SK-N-MC (cell line): ENCODE results near the gene TRIM17.

Source experiments
- DNase-seq: peaks from one replicate; pipeline ENCODE4 v3.0.0-alpha.2; 2011; ENCODE audit warnings: low read depth, low spot score
- H3K27ac ChIP-seq: fragments of 200-600 bp; sonication (generic); 2 replicates; pipeline ENCODE4 v1.5.1; 2016; ENCODE audit warnings: mixed run types
- H3K36me3 ChIP-seq: fragments of 200-600 bp; sonication (generic); 2 replicates; pipeline ENCODE4 v1.6.1; 2017; ENCODE audit warnings: antibody characterized with exemption, low read length, mixed read lengths; ENCODE audit not compliant: insufficient read depth
- H3K4me3 ChIP-seq: fragments of 200-600 bp; sonication (generic); 2 replicates; pipeline ENCODE4 v1.5.1; 2016
- H3K9ac ChIP-seq: fragments of 200-600 bp; sonication (generic); 2 replicates; pipeline ENCODE4 v1.8.0; 2017; ENCODE audit warnings: mixed run types, mixed read lengths; ENCODE audit not compliant: insufficient read length
- H3K9me3 ChIP-seq: fragments of 200-600 bp; sonication (generic); 2 replicates; pipeline ENCODE4 v1.6.1; 2017; ENCODE audit warnings: low read depth, mild to moderate bottlenecking, antibody characterized with exemption, low read length, moderate library complexity, mixed read lengths
- EZH2 ChIP-seq: fragments of 200-600 bp; sonication (generic); IDR thresholded peaks from one replicate; pipeline ENCODE4 v1.6.1; 2017; ENCODE audit warnings: antibody characterized with exemption
- FOXP2 ChIP-seq: optimal IDR thresholded peaks from 2 replicates; pipeline ENCODE3; 2011; ENCODE audit warnings: mild to moderate bottlenecking, moderate library complexity; ENCODE audit not compliant: insufficient read depth; ENCODE audit errors: extremely low read length, control extremely low read depth
- POLR2AphosphoS5 ChIP-seq: IDR thresholded peaks from 2 replicates; pipeline ENCODE4 v1.6.1; 2012; ENCODE audit warnings: mild to moderate bottlenecking, low read depth, low read length, borderline replicate concordance

Gene TRIM17, protein sequence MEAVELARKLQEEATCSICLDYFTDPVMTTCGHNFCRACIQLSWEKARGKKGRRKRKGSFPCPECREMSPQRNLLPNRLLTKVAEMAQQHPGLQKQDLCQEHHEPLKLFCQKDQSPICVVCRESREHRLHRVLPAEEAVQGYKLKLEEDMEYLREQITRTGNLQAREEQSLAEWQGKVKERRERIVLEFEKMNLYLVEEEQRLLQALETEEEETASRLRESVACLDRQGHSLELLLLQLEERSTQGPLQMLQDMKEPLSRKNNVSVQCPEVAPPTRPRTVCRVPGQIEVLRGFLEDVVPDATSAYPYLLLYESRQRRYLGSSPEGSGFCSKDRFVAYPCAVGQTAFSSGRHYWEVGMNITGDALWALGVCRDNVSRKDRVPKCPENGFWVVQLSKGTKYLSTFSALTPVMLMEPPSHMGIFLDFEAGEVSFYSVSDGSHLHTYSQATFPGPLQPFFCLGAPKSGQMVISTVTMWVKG

DNA sequence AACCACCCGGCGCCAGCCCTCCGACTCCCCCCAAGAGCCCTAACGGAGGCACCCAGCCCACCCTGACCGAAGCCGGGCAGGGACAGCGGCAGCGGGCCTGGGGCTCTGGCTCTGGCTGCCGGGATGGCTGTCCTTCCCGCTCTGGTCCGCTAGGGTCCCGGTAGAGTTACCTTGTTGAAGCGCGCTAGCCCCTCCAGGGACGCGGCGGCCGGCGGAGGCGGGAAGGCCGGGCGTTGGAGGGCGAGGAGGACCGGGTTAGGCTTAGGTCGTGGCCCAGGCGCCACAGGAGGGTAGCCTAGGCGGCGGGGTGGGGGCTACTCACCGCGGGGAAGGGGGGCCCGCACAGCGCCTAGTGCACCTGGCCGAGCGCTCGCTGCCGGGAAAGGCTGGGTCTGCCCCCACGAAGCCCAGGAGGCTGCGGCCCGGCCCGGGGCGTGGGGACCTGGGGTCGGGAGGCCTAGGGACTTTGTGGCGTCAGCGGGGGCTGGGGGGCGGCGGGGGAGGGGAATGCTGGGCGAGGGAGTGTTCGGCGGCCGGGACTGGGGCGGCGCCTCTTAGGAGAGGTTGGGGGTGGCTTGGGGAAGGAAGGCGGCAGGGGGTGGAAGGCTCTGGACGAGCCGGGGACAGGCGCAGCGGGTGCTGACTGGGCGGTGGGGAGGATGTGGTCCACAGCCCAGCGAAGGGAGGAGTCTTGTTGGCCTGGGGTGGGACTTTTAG lies at the start of gene TRIM17:
TRIM17 (minus strand) TSS at position 645 of the 717 bp plus-strand sequence. CDS start 1,789 bp downstream, outside the sequence.
- Histone ChIP-seq H3K4me3 (peak within 1 kb of the TSS; percentile 60), H3K9me3 (no peaks in the 10 kb centered on the region), H3K27ac (no peak within 1 kb of the TSS), H3K9ac (no peak within 1 kb of the TSS), H3K36me3 (no peaks in the 10 kb centered on the region)
- TF ChIP-seq FOXP2 (no peak), POLR2AphosphoS5 (no peak), EZH2 (peak; percentile 90)
- no peak for DNase-seq

DNA sequence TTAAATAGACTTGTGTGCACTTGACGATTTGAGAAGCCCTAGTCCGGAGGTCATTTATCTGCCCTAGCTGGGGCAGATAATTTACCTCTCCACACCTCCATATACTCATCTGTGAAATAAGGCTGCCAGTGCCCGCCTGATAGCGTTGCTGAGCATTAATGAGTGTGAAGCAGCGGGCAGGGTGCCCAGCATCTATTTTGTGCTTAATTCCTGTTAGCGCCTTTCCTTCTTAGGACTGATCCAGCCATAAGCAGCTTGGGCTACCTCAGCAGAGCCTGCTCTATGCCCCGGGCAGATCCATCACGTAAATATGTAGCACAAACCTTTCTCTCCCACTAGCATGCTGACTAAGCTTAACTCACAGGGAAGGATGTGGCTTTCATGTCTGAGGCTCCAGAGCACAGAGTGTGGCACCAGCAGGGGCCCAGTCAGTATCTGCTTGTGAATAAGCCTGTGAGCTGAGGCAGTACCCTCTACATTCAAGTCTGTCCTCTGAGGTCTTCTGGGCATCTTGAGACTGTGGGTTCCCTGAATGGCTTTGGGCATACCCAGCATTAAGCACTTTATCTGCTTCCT lies 49.0 kb upstream of the TRIM17 start:
- H3K9me3 ChIP-seq: no peaks in the 10 kb centered on the region
- no peak overlapping the region for H3K27ac ChIP-seq
- no peak overlapping the region for H3K9ac ChIP-seq
- H3K4me3 ChIP-seq: no peak overlapping the region
- no peak for TF ChIP-seq FOXP2
- no peak for TF ChIP-seq EZH2
- no peak for TF ChIP-seq POLR2AphosphoS5
- no peaks in the 10 kb centered on the region for H3K36me3 ChIP-seq
- no peak for DNase-seq

DNA sequence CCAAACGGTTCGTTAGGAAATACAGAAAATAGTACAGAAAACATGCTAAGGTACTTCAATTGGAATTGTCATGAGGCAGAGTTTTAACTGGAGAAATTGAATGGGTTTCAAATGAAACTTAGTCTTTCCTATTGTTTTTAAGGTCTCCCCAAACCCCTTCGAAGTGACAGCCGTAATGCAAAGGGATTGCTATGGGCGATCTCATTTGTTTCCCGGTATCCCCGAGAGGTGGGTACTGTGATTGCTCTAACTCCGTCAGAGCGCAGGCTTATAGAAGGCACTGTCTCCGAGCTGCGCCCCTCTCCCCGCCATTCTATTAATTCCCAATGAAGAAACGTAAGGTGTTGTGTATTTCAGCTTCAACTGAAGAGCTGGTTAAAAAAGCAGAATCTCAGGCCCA lies 48.5 kb upstream of the TRIM17 start:
- Histone ChIP-seq H3K4me3 (no peak overlapping the region), H3K9ac (no peak overlapping the region), H3K9me3 (no peaks in the 10 kb centered on the region), H3K27ac (no peak overlapping the region), H3K36me3 (no peaks in the 10 kb centered on the region)
- TF ChIP-seq FOXP2 (no peak), POLR2AphosphoS5 (no peak), EZH2 (no peak)
- no peak for DNase-seq

DNA sequence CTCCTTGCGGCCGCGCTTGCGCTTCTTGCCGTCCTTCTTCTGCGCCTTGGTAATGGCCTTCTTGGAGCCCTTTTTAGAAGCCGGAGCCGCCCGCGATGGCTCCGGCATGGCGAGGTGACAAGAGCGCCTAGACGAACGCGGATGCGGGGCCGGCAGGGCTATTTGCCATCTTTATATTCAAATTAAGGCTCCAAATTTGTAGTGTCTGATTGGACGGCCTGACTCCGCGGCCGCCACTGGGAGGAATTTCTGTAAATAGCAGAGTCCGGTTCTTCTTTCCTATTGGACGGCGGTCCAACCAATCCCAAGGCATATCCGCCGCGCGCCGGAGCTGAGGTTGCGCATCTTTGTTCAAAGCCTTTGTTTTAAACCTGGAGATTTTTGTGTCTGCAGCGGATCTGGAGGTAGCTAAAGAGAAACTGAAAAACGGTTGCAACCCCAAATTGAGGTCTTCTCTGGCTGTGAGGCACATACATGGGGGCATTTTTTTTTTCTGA lies 47.9 kb upstream of the TRIM17 start:
- H3K27ac ChIP-seq: no peak overlapping the region
- no peak overlapping the region for H3K9ac ChIP-seq
- no peaks in the 10 kb centered on the region for H3K36me3 ChIP-seq
- no peak for TF ChIP-seq POLR2AphosphoS5
- peak; percentile 53 for TF ChIP-seq EZH2
- no peak for TF ChIP-seq FOXP2
- H3K9me3 ChIP-seq: no peaks in the 10 kb centered on the region
- H3K4me3 ChIP-seq: no peak overlapping the region
- no peak for DNase-seq

DNA sequence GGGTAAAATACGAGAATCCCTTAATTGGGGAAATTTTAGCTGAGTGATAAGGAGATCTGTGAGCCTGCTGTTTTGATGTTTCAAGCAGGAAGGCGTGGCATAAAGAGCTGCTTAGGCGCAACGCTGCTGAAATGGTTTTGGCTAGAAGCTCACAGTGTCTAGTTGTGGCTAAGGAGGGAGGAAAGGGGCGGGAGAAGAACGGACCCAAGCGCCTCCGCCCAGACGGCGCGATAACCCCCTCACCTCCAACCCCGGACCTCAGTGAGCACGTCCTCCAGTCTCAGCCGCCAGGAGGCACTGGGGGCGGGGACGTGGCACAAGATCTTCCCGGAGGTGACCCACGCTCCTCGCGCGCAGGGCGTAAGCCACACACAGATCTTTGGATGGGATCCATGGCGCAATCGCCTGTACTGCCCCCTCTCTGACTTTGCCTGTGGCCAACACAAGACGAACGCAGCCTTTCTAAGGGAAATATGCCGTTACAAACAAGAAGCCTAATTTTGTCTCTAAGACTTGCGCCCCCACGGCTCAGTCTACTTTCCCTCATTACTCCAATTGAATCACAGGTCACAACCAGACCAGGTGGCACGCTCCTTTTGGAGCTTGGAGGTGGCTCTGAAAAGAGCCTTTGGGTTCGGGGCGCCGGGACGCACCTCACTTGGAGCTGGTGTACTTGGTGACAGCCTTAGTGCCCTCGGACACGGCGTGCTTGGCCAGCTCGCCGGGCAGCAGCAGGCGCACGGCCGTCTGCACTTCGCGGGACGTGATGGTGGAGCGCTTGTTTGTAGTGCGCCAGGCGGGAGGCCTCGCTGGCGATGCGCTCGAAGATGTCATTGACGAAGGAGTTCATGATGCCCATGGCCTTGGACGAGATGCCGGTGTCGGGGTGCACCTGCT lies 47.1 kb upstream of the TRIM17 start:
- Histone ChIP-seq H3K36me3 (no peaks in the 10 kb centered on the region), H3K9me3 (no peaks in the 10 kb centered on the region), H3K9ac (no peak overlapping the region), H3K27ac (no peak overlapping the region), H3K4me3 (no peak overlapping the region)
- TF ChIP-seq FOXP2 (no peak), EZH2 (peak; percentile 32)
- no peak for DNase-seq

DNA sequence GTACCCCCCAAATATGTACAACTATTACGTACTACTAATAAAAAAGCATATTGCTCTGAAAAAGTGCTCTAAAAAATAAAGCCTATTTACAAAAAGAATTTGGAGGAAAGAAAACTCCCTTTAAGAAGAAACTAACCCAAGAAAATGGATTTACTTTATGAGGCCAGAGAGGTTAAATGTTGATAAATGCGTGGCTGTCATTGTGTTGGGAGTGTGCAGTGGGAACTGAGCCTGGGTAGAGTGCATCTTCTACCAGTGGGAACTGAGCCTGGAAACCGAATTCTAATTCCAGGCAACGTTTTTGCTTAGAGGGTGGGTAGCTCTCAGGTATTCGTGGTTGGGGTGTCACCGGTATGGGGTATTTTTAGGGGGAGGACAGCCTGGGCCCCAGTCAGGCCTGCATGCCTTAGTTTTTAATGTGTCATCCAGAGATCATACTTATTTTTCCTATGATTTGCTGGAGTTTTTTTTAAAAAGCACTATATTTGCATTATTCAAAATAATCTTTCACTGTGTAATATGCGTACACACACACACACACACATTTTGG lies 46.4 kb upstream of the TRIM17 start:
- no peaks in the 10 kb centered on the region for H3K36me3 ChIP-seq
- no peaks in the 10 kb centered on the region for H3K9me3 ChIP-seq
- DNase-seq: no peak
- no peak overlapping the region for H3K9ac ChIP-seq
- no peak for TF ChIP-seq POLR2AphosphoS5
- TF ChIP-seq EZH2: no peak
- no peak for TF ChIP-seq FOXP2
- no peak overlapping the region for H3K27ac ChIP-seq
- H3K4me3 ChIP-seq: no peak overlapping the region

DNA sequence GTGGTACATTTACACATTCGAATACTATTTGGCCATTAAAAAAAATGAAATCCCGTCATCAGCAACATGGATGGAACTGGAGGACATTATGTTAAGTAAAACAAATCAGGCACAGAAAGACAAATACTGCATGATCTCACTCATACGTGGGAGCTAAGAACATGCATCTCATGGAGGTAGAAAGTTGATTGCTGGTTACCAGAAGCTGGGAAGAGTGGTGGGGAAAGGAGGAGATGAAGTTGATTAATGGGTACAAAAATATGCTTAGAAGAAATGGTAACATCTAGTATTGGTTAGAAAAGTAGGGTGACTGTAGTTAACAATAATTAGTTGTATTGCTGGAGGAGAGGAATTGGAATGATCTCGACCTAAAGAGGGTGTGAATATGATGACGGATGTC lies 45.9 kb upstream of the TRIM17 start:
- Histone ChIP-seq H3K9me3 (no peaks in the 10 kb centered on the region), H3K9ac (no peak overlapping the region), H3K27ac (no peak overlapping the region), H3K36me3 (no peaks in the 10 kb centered on the region), H3K4me3 (no peak overlapping the region)
- TF ChIP-seq POLR2AphosphoS5 (no peak), FOXP2 (no peak), EZH2 (no peak)
- DNase-seq: no peak
